H1 (cell line): ENCODE data around the gene DUOX1.

Experiments
- CTCF ChIP-seq, 3 experiments: IDR thresholded peaks; 1 replicate in 2 of 3; 2 replicates in 1 of 3; pipeline versions ENCODE4 v1.5.1 to v1.6.1; 2011; ENCODE audit warnings: low read length in 3 of 3, mild to moderate bottlenecking in 3 of 3, inconsistent platforms in 2 of 3, low read depth in 1 of 3, moderate library complexity in 1 of 3; ENCODE audit not compliant: insufficient read depth in 1 of 3; ENCODE audit errors: control extremely low read depth in 1 of 3
- EP300 ChIP-seq, 2 experiments: IDR thresholded peaks; 1 replicate in 1 of 2; 2 replicates in 1 of 2; pipeline ENCODE4 v1.6.1; 2011 to 2012; ENCODE audit warnings: low read depth in 2 of 2, low read length in 2 of 2, mild to moderate bottlenecking in 2 of 2, borderline replicate concordance in 1 of 2, inconsistent platforms in 1 of 2, moderate library complexity in 1 of 2
- EZH2 ChIP-seq: fragments of 200-600 bp; sonication (generic); IDR thresholded peaks from 2 replicates; pipeline ENCODE4 v1.7.1; 2012; ENCODE audit warnings: low read depth, mild to moderate bottlenecking, moderate library complexity, low read length, inconsistent platforms; ENCODE audit not compliant: severe bottlenecking
- FOSL1 ChIP-seq: IDR thresholded peaks from 2 replicates; pipeline ENCODE4 v1.6.1; 2011; ENCODE audit warnings: mild to moderate bottlenecking, low read depth, low read length, moderate library complexity; ENCODE audit not compliant: insufficient read depth
- JUND ChIP-seq: IDR thresholded peaks from 2 replicates; pipeline ENCODE4 v1.6.1; 2011; ENCODE audit warnings: mild to moderate bottlenecking, improper control_type of control experiment, low read length
- POLR2A ChIP-seq, 2 experiments: IDR thresholded peaks; 1 replicate in 1 of 2; 2 replicates in 1 of 2; pipeline ENCODE4 v1.6.1; 2011; ENCODE audit warnings: low read depth in 2 of 2, low read length in 2 of 2, mild to moderate bottlenecking in 2 of 2; ENCODE audit errors: control extremely low read depth in 1 of 2
- SIRT6 ChIP-seq: IDR thresholded peaks from one replicate; pipeline ENCODE4 v1.7.1; 2012; ENCODE audit warnings: low read length, inconsistent platforms
- SP1 ChIP-seq: IDR thresholded peaks from 2 replicates; pipeline ENCODE4 v1.6.1; 2011; ENCODE audit warnings: low read depth, low read length

GRCh38 chr15:45165536-45165935 is 35.7 kb downstream of the DUOX1 start:
- TF ChIP-seq SIRT6 (no peak), CTCF (IDR thresholded peaks at IDR 0.05; ENCODE audit: control extremely low read depth in 1 of 3, insufficient read depth in 1 of 3, low read depth in 1 of 3, low read length in 3 of 3) (no peak), JUND (no peak), EZH2 (no peak), EP300 (IDR thresholded peaks at IDR 0.05; ENCODE audit: borderline replicate concordance in 1 of 2, low read depth in 2 of 2, low read length in 2 of 2) (no peak), POLR2A (IDR thresholded peaks at IDR 0.05; ENCODE audit: control extremely low read depth in 1 of 2, low read depth in 2 of 2, low read length in 2 of 2) (no peak), FOSL1 (no peak), SP1 (no peak)
